Neutrophil (primary cell): ENCODE data around the gene GJC3.
"Not testable (repeated sequence)": the region's sequence is repeated elsewhere in the genome, so short reads cannot be mapped to it uniquely, and the experiment has no call there.

ENCODE experiments used
- H3K27ac ChIP-seq: fragments of 200-600 bp; sonication (generic); 2 replicates; pipeline ENCODE4 v1.5.1; 2016; ENCODE audit warnings: mild to moderate bottlenecking, moderate library complexity
- H3K27me3 ChIP-seq: fragments of 200-600 bp; sonication (generic); 2 replicates; pipeline ENCODE4 v1.6.0; 2016; ENCODE audit warnings: mild to moderate bottlenecking
- H3K36me3 ChIP-seq: fragments of 200-600 bp; sonication (generic); 2 replicates; pipeline ENCODE4 v1.5.1; 2017
- H3K4me1 ChIP-seq, 2 experiments: fragments of 200-600 bp in 1 of 2; sonication (generic) in 1 of 2; 1 replicate in 1 of 2; 2 replicates in 1 of 2; pipeline versions ENCODE4 v1.5.1 to v1.6.1; 2013 to 2016; ENCODE audit warnings: low read depth in 1 of 2, low read length in 1 of 2, mild to moderate bottlenecking in 1 of 2, moderate library complexity in 1 of 2; ENCODE audit not compliant: control insufficient read depth in 1 of 2, insufficient read depth in 1 of 2
- H3K4me3 ChIP-seq, 2 experiments: fragments of 200-600 bp in 1 of 2; sonication (generic) in 1 of 2; 1 replicate in 1 of 2; 2 replicates in 1 of 2; pipeline ENCODE4 v1.5.1; 2013 to 2016; ENCODE audit warnings: low read depth in 1 of 2, low read length in 1 of 2, mild to moderate bottlenecking in 1 of 2, moderate library complexity in 1 of 2
- H3K9me3 ChIP-seq: fragments of 200-600 bp; sonication (generic); 2 replicates; pipeline ENCODE4 v1.5.1; 2016
- TF ChIP-seq, protein P1 (sequence below): fragments of 200-600 bp; sonication (generic); IDR thresholded peaks from 2 replicates; pipeline ENCODE4 v1.5.1; 2016; ENCODE audit warnings: antibody characterized with exemption

GJC3 gene

DNA sequence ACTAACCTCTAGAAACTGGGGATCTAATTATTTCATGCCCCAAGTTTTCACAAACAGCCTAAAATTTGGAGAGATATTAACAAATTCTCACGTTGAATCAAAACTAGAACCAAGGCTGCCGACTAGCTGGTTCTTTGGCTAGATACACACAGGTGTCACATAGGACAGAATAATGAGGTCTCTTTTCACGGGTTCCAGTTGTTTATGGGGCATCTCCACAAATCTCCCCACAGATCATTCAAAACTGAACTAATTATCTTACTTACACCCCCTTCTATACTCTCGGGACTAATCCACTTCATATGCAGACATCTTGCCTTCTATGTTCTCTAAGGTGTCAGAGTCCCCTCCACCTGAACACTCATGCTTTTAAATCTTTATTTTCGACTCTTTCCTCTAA lies 36.1 kb downstream of the GJC3 start:
- TF ChIP-seq, protein P1, sequence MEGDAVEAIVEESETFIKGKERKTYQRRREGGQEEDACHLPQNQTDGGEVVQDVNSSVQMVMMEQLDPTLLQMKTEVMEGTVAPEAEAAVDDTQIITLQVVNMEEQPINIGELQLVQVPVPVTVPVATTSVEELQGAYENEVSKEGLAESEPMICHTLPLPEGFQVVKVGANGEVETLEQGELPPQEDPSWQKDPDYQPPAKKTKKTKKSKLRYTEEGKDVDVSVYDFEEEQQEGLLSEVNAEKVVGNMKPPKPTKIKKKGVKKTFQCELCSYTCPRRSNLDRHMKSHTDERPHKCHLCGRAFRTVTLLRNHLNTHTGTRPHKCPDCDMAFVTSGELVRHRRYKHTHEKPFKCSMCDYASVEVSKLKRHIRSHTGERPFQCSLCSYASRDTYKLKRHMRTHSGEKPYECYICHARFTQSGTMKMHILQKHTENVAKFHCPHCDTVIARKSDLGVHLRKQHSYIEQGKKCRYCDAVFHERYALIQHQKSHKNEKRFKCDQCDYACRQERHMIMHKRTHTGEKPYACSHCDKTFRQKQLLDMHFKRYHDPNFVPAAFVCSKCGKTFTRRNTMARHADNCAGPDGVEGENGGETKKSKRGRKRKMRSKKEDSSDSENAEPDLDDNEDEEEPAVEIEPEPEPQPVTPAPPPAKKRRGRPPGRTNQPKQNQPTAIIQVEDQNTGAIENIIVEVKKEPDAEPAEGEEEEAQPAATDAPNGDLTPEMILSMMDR = no peak
- Histone ChIP-seq H3K27ac (no peak overlapping the region), H3K9me3 (no peaks in the 10 kb centered on the region), H3K4me3 (no peak overlapping the region), H3K27me3 (no peaks in the 10 kb centered on the region), H3K36me3 (peaks cover 34% of the 10 kb centered on the region), H3K4me1 (peaks cover 18 to 20% of the 10 kb centered on the region in 2 experiments)

DNA sequence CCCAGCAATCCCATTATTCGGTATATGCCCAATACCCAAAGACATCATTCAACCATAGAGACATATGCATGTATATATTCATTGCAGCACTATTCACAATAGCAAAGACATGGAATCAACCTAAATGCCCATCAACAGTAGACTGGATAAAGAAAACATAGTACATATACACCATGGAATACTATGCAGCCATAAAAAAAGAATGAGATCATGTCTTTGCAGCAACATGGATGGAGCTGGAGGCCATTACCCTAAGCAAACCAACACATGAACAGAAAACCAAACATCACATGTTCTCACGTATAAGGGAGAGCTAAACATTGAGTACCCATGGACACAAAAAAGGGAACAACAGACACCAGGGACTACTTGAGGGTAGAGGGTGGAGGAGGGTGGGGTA lies 39.1 kb downstream of the GJC3 start:
- peaks cover 36% of the 10 kb centered on the region for H3K36me3 ChIP-seq
- H3K27me3 ChIP-seq, H3K27ac ChIP-seq, H3K4me3 ChIP-seq, H3K9me3 ChIP-seq, H3K4me1 ChIP-seq: not testable (repeated sequence)

DNA sequence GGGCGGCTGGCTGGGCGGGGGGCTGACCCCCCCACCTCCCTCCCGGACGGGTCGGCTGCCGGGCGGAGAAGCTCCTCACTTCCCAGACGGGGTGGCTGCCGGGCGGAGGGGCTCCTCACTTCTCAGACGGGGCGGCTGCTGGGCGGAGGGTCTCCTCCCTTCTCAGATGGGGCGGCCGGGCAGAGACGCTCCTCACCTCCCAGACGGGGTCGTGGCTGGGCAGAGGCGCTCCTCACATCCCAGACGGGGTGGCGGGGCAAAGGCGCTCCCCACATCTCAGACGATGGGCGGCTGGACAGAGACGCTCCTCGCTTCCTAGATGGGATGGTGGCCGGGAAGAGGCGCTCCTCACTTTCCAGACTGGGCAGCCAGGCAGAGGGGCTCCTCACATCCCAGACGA lies 41.1 kb downstream of the GJC3 start:
- peaks cover 36% of the 10 kb centered on the region for H3K36me3 ChIP-seq
- H3K27ac ChIP-seq, H3K27me3 ChIP-seq, H3K9me3 ChIP-seq, H3K4me1 ChIP-seq, H3K4me3 ChIP-seq: not testable (repeated sequence)

DNA sequence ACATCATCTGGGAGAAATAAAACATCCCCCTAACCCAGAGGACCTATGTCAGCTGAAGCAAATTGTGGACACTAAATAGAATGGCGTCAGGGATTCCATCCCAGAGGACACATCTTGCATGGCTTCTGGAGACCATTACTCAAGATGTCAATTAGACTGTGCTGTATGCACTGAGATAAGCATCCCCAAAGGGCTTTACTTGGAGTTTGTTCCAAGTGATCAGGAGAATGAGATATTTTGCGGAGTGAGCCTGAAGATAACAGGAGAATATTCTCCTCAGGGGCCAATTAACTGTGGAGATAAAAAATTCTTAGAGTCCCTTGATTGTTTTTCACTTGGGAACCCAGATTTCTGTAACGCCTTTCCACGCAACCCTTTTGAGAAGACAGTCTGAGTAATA lies 48.0 kb downstream of the GJC3 start:
- H3K4me1 ChIP-seq = peaks cover 5 to 6% of the 10 kb centered on the region in 2 experiments
- H3K4me3 ChIP-seq = no peak overlapping the region
- no peak overlapping the region for H3K27ac ChIP-seq
- H3K27me3 ChIP-seq = no peaks in the 10 kb centered on the region
- H3K9me3 ChIP-seq = no peaks in the 10 kb centered on the region
- H3K36me3 ChIP-seq = no peaks in the 10 kb centered on the region
- TF ChIP-seq, protein P1 = no peak

DNA sequence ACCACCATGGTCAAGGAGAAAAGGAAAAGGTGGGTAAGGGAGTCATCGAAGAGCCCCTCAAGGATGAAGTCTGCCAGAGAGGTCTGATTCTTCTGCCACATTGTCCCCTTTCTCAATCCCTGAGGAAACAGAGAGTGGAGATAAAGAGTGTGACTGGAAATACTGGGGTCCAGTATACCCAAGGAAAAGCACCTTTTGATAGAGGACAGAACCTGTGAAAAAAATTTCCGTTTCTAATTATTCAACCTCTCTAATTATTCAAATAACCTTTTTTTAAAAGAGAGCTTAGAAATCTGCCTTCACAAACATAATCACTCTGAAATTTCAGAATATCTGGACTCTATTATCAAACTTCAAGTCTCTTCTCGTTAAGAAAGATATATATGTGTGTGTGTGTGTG lies 52.5 kb downstream of the GJC3 start, which contains the start of gene OR2AE1:
TSS of gene OR2AE1 (minus strand) at position 101 of the 400 bp plus-strand sequence. CDS start at position 101, 0 bp downstream.
- H3K4me3 ChIP-seq = no peak within 1 kb of the TSS
- no peaks in the 10 kb centered on the region for H3K36me3 ChIP-seq
- H3K27me3 ChIP-seq = peaks cover 5% of the 10 kb centered on the region
- TF ChIP-seq, protein P1 = no peak
- H3K27ac ChIP-seq = peak within 1 kb of the TSS; percentile 65
- H3K9me3 ChIP-seq = no peaks in the 10 kb centered on the region
- peaks cover 11 to 13% of the 10 kb centered on the region in 2 experiments for H3K4me1 ChIP-seq

DNA sequence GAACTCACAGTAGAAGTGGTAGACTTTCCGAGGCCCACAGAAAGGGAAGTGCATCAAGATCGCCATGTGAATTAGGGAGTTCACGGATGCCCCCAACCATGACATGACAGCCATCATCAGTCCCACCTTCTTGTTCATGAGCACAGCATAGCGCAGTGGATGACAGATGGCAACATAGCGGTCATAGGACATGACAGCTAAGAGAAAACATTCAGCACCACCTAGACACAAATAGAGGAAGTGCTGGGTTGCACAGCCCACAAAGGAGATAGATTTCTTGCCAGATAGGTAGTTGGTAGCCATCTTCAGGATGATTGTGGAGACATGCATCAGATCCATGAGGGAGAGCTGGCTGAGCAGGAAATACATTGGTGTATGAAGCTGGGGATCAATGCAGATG lies 52.9 kb downstream of the GJC3 start:
- Histone ChIP-seq H3K4me3 (no peak overlapping the region), H3K27ac (peak overlapping the region; percentile 65), H3K9me3 (no peaks in the 10 kb centered on the region), H3K4me1 (peaks cover 11 to 13% of the 10 kb centered on the region in 2 experiments), H3K36me3 (no peaks in the 10 kb centered on the region), H3K27me3 (peaks cover 8% of the 10 kb centered on the region)
- TF ChIP-seq, protein P1 = no peak
